Measurements from ENCODE around the gene RNU1-4.
"Not testable (repeated sequence)": the region's sequence is repeated elsewhere in the genome, so short reads cannot be mapped to it uniquely, and the experiment has no call there.

The RNU1-4 gene

DNA sequence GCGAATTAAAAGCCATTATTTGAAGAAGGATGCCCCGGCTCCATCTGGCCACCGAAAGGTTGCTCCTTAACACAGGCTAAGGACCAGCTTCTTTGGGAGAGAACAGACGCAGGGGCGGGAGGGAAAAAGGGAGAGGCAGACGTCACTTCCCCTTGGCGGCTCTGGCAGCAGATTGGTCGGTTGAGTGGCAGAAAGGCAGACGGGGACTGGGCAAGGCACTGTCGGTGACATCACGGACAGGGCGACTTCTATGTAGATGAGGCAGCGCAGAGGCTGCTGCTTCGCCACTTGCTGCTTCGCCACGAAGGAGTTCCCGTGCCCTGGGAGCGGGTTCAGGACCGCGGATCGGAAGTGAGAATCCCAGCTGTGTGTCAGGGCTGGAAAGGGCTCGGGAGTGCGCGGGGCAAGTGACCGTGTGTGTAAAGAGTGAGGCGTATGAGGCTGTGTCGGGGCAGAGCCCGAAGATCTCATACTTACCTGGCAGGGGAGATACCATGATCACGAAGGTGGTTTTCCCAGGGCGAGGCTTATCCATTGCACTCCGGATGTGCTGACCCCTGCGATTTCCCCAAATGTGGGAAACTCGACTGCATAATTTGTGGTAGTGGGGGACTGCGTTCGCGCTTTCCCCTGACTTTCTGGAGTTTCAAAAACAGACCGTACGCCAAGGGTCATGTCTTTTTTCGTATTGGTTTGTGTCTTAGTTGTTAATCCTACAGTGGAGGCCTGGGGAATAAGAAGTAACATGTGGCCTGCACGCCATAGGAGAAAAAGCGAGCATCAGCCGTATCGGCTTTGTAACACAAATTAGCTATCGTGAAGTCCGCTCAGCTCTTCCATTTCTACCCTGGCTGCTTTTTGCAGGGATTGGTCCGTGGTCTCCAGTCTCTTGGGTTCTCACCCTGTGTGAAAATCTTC is at the start of gene RNU1-4:
TSS of gene RNU1-4 (plus strand) at position 470 of the 918 bp plus-strand sequence.
- H3K36me3 ChIP-seq (ENCODE audit: insufficient read depth); H3K4me3 ChIP-seq (IDR thresholded peaks at IDR 0.05; ENCODE audit: insufficient read depth, low read depth, low read length); H3K4me2 ChIP-seq; H3K27ac ChIP-seq; H3K4me1 ChIP-seq (ENCODE audit: low read depth, poor library complexity, severe bottlenecking); H2AFZ ChIP-seq (ENCODE audit: low read depth); H3K27me3 ChIP-seq (ENCODE audit: insufficient read depth, low read depth); H3K79me2 ChIP-seq (ENCODE audit: insufficient read depth, low read depth); H3K9ac ChIP-seq; H4K20me1 ChIP-seq (ENCODE audit: insufficient read depth): not testable (repeated sequence)

DNA sequence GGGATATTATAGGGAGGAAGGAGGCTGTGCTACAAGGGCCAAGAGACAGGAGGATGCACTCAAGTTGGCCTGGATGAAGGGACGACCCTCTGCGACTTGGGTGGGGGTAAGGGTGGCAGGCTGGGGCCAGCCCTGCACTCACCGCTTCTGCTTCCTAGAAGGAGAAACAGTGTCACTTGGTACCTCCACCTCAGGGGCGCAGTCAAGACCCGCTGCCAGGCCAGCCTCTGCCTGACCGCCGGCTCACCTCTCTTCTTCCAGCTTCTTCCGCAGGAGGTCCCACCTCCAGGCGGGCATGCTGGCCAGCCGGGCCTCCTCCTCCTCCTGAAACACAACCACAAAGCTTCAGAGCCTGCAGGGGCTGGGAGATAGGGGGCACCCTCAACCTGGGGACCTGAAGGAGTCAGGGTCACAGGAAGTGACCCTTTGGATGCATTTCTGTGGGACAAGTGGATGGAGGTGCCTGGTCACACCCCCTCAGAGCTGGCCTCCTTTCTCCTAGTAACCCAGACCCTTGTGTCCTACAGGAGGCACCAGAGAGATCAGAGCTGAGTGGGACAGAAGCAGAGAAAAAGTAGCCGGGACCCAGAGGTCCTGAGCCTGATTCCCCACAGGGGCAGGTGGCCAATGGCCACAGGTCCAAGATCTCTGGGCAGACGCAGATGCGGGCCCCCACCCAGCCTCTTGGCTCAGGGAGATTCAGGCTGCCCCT is 49.2 kb upstream of the RNU1-4 start:
- not testable (repeated sequence) for H3K36me3 ChIP-seq (ENCODE audit: insufficient read depth); H3K9ac ChIP-seq; H3K79me2 ChIP-seq (ENCODE audit: insufficient read depth, low read depth); H3K4me3 ChIP-seq (IDR thresholded peaks at IDR 0.05; ENCODE audit: insufficient read depth, low read depth, low read length); H3K4me2 ChIP-seq; H2AFZ ChIP-seq (ENCODE audit: low read depth); H3K4me1 ChIP-seq (ENCODE audit: low read depth, poor library complexity, severe bottlenecking); H4K20me1 ChIP-seq (ENCODE audit: insufficient read depth); H3K27me3 ChIP-seq (ENCODE audit: insufficient read depth, low read depth); H3K27ac ChIP-seq

- H2AFZ ChIP-seq (ENCODE audit: low read depth); H3K79me2 ChIP-seq (ENCODE audit: insufficient read depth, low read depth); H3K27ac ChIP-seq; H3K36me3 ChIP-seq (ENCODE audit: insufficient read depth); H3K4me3 ChIP-seq (IDR thresholded peaks at IDR 0.05; ENCODE audit: insufficient read depth, low read depth, low read length); H3K4me2 ChIP-seq; H4K20me1 ChIP-seq (ENCODE audit: insufficient read depth); H3K27me3 ChIP-seq (ENCODE audit: insufficient read depth, low read depth); H3K4me1 ChIP-seq (ENCODE audit: low read depth, poor library complexity, severe bottlenecking); H3K9ac ChIP-seq: not testable (repeated sequence)
Observed at GRCh38 chr1:16692283-16692682, 48.0 kb upstream of the RNU1-4 start.

GRCh38 chr1:16692717-16693448 is 47.4 kb upstream of the RNU1-4 start:
- H2AFZ ChIP-seq (ENCODE audit: low read depth); H3K4me2 ChIP-seq; H3K9ac ChIP-seq; H3K4me1 ChIP-seq (ENCODE audit: low read depth, poor library complexity, severe bottlenecking); H3K27ac ChIP-seq; H3K36me3 ChIP-seq (ENCODE audit: insufficient read depth); H4K20me1 ChIP-seq (ENCODE audit: insufficient read depth); H3K4me3 ChIP-seq (IDR thresholded peaks at IDR 0.05; ENCODE audit: insufficient read depth, low read depth, low read length); H3K79me2 ChIP-seq (ENCODE audit: insufficient read depth, low read depth); H3K27me3 ChIP-seq (ENCODE audit: insufficient read depth, low read depth): not testable (repeated sequence)

DNA sequence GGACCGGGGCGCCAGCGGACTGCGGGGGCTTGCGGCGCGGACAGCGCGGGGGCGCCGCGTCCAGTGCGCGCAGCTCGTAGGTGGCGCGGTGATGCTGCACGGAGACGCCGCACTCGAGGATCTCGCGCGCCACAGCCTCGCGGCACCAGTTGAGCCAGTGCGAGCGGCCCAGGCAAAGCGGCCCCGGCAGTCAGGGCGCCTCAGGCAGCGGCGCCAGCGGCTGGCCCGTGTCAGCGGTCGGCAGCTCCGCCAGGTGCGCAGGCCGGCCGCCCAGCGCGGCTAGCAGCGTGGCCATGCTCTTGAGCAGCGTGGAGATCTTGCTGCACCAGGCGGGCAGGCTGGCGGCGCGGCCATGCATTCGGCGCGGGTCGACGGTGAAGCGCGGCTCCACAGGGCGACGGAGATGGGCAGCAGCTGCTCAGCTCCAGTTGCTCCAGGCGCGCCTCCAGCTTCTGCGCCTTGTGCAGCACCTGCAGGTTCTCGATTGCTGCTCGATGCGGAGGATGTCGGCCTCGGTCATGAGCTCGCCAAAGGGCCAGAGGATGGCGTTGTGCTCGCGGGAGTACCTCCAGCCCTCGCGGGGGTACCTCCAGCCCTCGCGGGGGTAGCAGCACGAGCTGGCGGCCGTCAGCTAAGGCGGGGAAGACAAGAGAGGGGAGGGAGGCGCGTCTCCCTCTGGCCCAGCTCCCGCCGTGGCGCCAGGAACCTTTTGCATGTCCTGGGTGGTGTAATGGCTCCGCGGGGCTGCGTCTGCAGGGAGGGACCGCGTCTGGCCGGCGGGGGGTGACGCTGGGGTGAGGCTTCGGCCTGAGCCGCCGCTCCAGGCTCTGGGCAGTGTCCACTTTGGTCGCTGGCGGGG is 46.6 kb upstream of the RNU1-4 start:
- not testable (repeated sequence) for H3K27me3 ChIP-seq (ENCODE audit: insufficient read depth, low read depth); H3K4me3 ChIP-seq (IDR thresholded peaks at IDR 0.05; ENCODE audit: insufficient read depth, low read depth, low read length); H4K20me1 ChIP-seq (ENCODE audit: insufficient read depth); H3K36me3 ChIP-seq (ENCODE audit: insufficient read depth); H3K4me2 ChIP-seq; H3K9ac ChIP-seq; H3K79me2 ChIP-seq (ENCODE audit: insufficient read depth, low read depth); H2AFZ ChIP-seq (ENCODE audit: low read depth); H3K4me1 ChIP-seq (ENCODE audit: low read depth, poor library complexity, severe bottlenecking); H3K27ac ChIP-seq

- not testable (repeated sequence) for H3K36me3 ChIP-seq (ENCODE audit: insufficient read depth); H3K4me1 ChIP-seq (ENCODE audit: low read depth, poor library complexity, severe bottlenecking)
Observed at GRCh38 chr1:16694308-16694702, 46.0 kb upstream of the RNU1-4 start.

GRCh38 chr1:16696507-16697150 is 43.7 kb upstream of the RNU1-4 start:
- not testable (repeated sequence) for H3K36me3 ChIP-seq (ENCODE audit: insufficient read depth); H3K27me3 ChIP-seq (ENCODE audit: insufficient read depth, low read depth); H3K4me2 ChIP-seq; H4K20me1 ChIP-seq (ENCODE audit: insufficient read depth); H2AFZ ChIP-seq (ENCODE audit: low read depth); H3K9ac ChIP-seq; H3K4me3 ChIP-seq (IDR thresholded peaks at IDR 0.05; ENCODE audit: insufficient read depth, low read depth, low read length); H3K27ac ChIP-seq; H3K79me2 ChIP-seq (ENCODE audit: insufficient read depth, low read depth); H3K4me1 ChIP-seq (ENCODE audit: low read depth, poor library complexity, severe bottlenecking)

More at GRCh38 chr1:16694308-16694702, 46.0 kb upstream of the RNU1-4 start:
- H3K27me3 ChIP-seq (ENCODE audit: insufficient read depth, low read depth); H3K4me3 ChIP-seq (IDR thresholded peaks at IDR 0.05; ENCODE audit: insufficient read depth, low read depth, low read length); H3K79me2 ChIP-seq (ENCODE audit: insufficient read depth, low read depth); H4K20me1 ChIP-seq (ENCODE audit: insufficient read depth); H2AFZ ChIP-seq (ENCODE audit: low read depth); H3K27ac ChIP-seq; H3K9ac ChIP-seq; H3K4me2 ChIP-seq: not testable (repeated sequence)

- H4K20me1 ChIP-seq (ENCODE audit: insufficient read depth); H3K79me2 ChIP-seq (ENCODE audit: insufficient read depth, low read depth); H3K27ac ChIP-seq; H3K27me3 ChIP-seq (ENCODE audit: insufficient read depth, low read depth); H3K4me1 ChIP-seq (ENCODE audit: low read depth, poor library complexity, severe bottlenecking); H3K9ac ChIP-seq; H3K4me2 ChIP-seq; H3K4me3 ChIP-seq (IDR thresholded peaks at IDR 0.05; ENCODE audit: insufficient read depth, low read depth, low read length); H2AFZ ChIP-seq (ENCODE audit: low read depth); H3K36me3 ChIP-seq (ENCODE audit: insufficient read depth): not testable (repeated sequence)
Observed at GRCh38 chr1:16697152-16697551, 43.2 kb upstream of the RNU1-4 start.

DNA sequence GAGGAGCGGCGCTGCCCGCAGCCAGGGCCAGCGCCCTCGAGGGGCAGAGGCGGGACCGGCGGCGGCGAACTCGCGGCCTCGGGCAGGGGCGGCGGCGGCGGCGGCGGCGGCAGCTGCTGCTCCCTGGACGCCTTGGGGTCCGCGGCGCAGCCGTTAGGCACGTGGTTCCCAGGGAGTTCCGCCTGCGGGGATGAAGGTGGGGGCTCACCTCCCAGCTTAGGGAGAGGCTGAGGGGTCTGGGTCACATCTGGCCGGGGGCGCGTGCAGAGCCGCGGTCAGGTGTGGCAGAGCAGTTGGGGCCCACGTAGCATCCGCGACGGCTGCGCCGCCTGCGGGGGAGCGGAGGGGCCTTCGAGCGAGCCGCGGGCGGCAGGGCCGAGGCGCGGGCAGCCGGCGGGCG is 40.9 kb upstream of the RNU1-4 start:
- H4K20me1 ChIP-seq (ENCODE audit: insufficient read depth); H3K4me1 ChIP-seq (ENCODE audit: low read depth, poor library complexity, severe bottlenecking); H3K4me2 ChIP-seq; H3K27me3 ChIP-seq (ENCODE audit: insufficient read depth, low read depth); H3K4me3 ChIP-seq (IDR thresholded peaks at IDR 0.05; ENCODE audit: insufficient read depth, low read depth, low read length); H3K36me3 ChIP-seq (ENCODE audit: insufficient read depth); H3K27ac ChIP-seq; H3K79me2 ChIP-seq (ENCODE audit: insufficient read depth, low read depth); H2AFZ ChIP-seq (ENCODE audit: low read depth); H3K9ac ChIP-seq: not testable (repeated sequence)
